HG03432 (cell line): ENCODE data around the gene SEC14L1.
"Not testable (repeated sequence)": the region's sequence is repeated elsewhere in the genome, so short reads cannot be mapped to it uniquely, and the experiment has no call there.

Experiments used
- ATAC-seq: cut with Tn5 transposase; IDR thresholded peaks from one replicate; pipeline ENCODE4 v1.9.1; 2021; ENCODE audit warnings: mild to moderate bottlenecking, moderate library complexity; ENCODE audit not compliant: unreplicated experiment

Gene SEC14L1

GRCh38 chr17:77140878-77141767, at the start of gene SEC14L1:
Gene SEC14L1 (plus strand): TSS chr17:77140969. CDS start chr17:77143597, 2,628 bp downstream.
- peak; percentile 35 for ATAC-seq

GRCh38 chr17:77092025-77092424, 48.7 kb upstream of the SEC14L1 start:
- ATAC-seq: no peak

- ATAC-seq: no peak
Measured at GRCh38 chr17:77095461-77095860, 45.3 kb upstream of the SEC14L1 start.

- ATAC-seq: no peak
Measured at GRCh38 chr17:77096570-77097214, 44.1 kb upstream of the SEC14L1 start.

GRCh38 chr17:77097631-77098180, 43.1 kb upstream of the SEC14L1 start:
- ATAC-seq: no peak

- no peak for ATAC-seq
Measured at GRCh38 chr17:77098884-77099545, 41.8 kb upstream of the SEC14L1 start.

GRCh38 chr17:77099997-77100396, 40.8 kb upstream of the SEC14L1 start:
- no peak for ATAC-seq

GRCh38 chr17:77101521-77102410, 39.0 kb upstream of the SEC14L1 start:
- no peak for ATAC-seq

GRCh38 chr17:77102411-77103134, 38.2 kb upstream of the SEC14L1 start:
- not testable (repeated sequence) for ATAC-seq

- ATAC-seq: no peak
Measured at GRCh38 chr17:77105706-77106105, 35.1 kb upstream of the SEC14L1 start.

GRCh38 chr17:77106874-77107358, 33.9 kb upstream of the SEC14L1 start:
- no peak for ATAC-seq

GRCh38 chr17:77107506-77108433, 33.0 kb upstream of the SEC14L1 start:
- no peak for ATAC-seq

GRCh38 chr17:77109159-77109759, 31.5 kb upstream of the SEC14L1 start:
- ATAC-seq: no peak

- no peak for ATAC-seq
Measured at GRCh38 chr17:77109764-77110359, 30.9 kb upstream of the SEC14L1 start.

GRCh38 chr17:77111165-77111933, 29.4 kb upstream of the SEC14L1 start:
- not testable (repeated sequence) for ATAC-seq

GRCh38 chr17:77111934-77112296, 28.9 kb upstream of the SEC14L1 start:
- ATAC-seq: no peak

- no peak for ATAC-seq
Measured at GRCh38 chr17:77115510-77115909, 25.3 kb upstream of the SEC14L1 start.
